Ureter (tissue), 1 donor: ENCODE results near the gene PTRHD1. TPM values are rescaled to one million over a fixed set of nuclear protein-coding genes. Genes with fewer than 3 reads are reported as not detected.
"Not testable (repeated sequence)": the region's sequence is repeated elsewhere in the genome, so short reads cannot be mapped to it uniquely, and the experiment has no call there.

Experiments
- DNase-seq: peaks from one replicate; pipeline ENCODE4 v3.0.0-alpha.2; 2020; ENCODE audit warnings: low spot score
- total RNA-seq: library from RNA; stranded (reverse); gene quantifications from one replicate; pipeline ENCODE4 v1.2.4, GENCODE V29; 2023
- donor health status: DM: yes; HTN: yes; CAD: no.

The PTRHD1 gene
- total RNA-seq, 1 donor from 2014 or later: 38.4 TPM

DNA sequence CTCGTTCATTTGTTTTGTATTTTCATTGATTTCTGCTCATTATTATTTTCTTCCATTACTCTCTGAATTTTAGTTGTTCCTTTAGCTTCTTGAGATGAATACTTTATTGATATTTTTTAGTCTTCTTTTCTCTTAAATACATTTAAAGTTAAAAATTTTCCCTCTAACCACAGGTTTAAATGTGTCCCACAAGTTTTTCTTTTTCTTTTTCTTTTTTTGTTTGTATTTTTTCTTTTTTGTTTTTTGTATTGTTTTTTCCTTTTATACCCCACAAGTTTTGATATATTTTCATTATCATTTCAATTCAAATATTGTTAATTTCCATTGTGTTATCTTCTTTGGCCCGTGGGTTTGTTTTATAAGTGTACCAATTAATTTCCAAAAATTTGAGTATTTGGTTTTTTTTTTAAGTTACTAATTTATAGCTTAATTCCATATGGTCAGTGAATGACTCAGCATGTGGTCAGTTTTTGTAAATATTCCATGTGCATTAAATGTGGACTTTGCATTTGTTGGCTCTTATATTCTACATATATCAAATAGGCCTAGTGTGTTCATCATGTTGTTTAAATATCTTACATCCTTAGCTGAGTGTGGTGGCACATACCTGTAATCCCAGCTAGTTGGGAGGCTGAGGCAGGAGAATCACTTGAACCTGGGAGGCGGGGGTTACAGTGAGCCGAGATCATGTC is 16.3 kb upstream of the PTRHD1 start:
- no peak for DNase-seq

DNA sequence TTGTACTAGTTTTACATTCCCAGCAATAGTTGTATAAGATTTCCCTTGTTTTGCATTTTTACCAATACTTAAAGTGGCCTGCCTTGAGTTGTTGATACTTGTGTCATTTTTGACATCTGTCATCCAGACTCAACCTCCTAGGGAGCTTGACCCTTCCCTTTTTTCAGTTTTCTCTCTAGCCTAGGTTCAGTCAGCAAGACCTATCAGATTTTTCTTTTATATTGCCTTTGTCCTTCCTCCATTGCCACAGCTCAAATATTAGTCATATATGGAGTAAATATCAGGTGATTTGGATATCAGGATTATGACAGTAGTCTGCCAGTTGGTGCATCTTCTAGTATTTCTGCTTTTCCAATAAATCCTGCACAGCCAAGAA is 13.5 kb upstream of the PTRHD1 start:
- DNase-seq: no peak

DNA sequence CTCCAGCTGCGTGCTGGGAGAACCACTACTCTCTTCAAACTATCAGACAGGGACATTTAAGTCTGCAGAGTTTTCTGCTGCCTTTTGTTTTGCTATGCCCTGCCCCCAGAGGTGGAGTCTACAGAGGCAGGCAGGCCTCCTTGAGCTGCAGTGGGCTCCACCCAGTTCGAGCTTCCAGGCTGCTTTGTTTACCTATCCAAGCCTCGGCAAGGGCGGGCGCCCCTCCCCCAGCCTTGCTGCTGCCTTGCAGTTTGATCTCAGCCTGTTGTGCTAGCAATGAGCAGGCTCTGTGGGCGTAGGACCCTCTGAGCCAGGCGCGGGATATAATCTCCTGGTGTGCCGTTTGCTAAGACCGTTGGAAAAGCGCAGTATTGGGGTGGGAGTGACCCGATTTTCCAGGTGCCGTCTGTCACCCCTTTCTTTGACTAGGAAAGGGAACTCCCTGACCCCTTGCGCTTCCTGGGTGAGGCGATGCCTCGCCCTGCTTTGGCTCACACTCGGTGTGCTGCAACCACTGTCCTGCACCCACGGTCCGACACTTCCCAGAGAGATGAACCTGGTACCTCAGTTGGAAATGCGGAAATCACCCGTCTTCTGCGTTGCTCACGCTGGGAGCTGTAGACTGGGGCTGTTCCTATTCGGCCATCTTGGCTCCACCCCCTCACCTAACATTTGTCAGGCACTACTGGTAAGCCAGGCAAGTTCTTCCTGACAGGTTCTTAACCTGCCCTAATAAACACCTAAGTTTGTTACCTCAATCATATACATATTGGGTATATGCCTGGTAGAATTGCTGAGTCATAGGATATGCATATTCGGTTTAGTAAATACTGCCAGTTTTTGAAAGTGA is 12.8 kb upstream of the PTRHD1 start:
- DNase-seq: not testable (repeated sequence)

DNA sequence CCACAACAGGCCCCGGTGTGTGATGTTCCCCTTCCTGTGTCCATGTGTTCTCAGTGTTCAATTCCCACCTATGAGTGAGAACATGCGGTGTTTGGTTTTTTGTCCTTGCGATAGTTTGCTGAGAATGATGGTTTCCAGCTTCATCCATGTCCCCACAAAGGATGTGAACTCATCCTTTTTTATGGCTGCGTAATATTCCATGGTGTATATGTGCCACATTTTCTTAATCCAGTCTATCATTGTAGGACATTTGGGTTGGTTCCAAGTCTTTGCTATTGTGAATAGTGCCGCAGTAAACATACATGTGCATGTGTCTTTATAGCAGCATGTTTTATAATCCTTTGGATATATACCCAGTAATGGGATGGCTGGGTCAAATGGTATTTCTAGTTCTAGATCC is 7.3 kb upstream of the PTRHD1 start:
- not testable (repeated sequence) for DNase-seq

DNA sequence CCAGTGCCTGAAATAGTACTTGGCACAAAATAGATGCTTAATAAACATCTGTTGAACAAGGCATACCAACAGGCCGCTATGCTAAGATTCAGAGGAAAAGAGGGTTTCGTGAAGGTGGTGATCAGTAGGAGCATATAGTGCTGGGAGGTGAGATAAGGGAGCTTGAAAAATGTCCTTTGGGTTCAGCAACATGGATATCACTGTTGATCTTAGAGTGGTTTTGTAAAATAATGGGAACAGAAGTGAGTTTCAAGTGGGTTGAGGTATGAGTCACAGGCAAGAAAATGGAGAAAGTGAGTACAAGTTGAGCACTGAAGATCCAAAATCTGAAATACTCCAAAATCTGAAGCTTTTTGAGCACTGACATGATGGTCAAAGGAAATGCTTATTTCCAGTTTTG is 4.5 kb upstream of the PTRHD1 start:
- DNase-seq: no peak

DNA sequence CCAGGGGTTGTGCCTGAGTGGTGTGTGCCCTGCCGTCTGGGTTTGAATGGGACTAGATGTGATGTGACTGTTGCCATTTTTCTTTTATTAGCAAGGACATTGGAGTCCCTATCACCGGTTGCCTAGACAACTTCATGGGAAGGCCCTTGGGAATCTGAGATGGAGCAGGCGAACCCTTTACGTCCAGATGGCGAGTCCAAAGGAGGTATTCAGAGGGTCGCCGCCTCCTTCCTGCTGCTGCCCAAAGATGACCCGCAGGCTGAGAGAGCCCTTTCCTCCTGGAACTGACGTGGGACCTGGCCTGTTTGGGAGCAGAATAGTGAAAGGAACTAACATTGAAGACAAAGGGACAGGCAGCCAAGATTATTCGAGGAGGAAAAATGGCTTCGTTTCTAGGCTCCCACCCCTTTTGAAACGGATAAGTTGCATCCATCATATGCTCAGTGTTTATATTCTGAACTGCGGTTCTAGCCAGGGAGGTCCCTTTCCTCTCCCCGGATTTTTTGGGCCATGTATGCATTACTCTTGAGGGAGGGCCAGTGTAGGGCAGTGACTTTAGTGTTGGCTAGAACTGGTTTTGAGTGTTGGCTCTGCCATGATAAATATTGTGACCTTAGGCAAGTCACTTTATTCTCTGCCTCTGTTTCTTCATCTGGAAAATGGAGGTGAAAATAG is 707 bp upstream of the PTRHD1 start:
- DNase-seq: no peak

DNA sequence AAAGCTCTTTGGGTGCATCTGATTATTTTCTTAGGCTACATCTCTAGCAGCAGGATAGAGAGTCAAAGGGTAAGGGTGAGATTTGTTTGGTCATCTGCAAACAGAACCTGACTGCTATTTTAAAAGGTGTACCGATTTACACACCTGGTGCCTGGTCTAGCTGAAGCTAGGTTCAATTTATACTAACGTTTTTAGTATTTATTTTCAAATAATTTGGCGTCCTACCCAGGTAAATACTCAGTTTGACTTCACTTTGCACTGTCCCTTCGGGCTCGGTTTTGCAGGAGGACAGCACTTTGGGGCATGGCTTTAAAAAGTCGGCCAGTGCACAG is 683 bp downstream of the PTRHD1 start:
- no peak for DNase-seq

DNA sequence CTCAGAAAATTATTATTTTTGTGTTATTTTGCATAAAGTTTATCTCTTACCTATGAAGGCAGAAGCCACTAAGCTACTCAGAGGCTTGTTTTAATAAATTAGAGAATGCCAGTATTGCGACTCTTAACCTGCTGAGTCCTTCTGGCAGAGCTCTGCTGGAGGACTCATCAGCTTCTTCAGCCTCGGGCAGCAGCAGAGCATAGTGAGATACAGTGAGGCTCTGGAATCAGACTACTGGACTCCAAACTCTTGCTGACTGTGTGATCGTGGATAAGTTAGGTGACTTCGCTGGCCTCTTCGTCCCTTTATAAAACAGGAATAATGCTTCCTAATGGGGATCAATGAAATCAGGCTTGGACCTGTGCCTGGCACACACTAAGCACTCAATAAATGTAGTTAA is 1.7 kb downstream of the PTRHD1 start:
- DNase-seq: no peak

DNA sequence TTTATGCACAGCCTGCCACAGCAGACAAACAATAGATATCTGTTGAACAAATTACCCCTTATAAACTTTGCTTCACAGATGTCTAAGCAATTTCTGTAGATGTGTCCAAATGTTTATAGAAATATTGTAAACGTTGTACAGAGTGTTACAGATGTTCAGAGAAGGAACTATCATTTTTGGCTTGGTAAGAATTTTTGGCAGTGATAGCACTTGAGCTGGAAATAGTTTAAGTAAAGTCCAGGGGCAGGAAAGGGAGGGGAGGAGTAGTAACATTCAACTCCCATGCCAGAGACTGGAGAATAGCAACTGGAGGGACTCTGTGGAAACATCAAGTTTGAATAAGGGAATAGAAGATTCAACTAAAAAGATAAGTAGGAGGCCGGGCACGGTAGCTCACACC is 4.4 kb downstream of the PTRHD1 start:
- DNase-seq: no peak

DNA sequence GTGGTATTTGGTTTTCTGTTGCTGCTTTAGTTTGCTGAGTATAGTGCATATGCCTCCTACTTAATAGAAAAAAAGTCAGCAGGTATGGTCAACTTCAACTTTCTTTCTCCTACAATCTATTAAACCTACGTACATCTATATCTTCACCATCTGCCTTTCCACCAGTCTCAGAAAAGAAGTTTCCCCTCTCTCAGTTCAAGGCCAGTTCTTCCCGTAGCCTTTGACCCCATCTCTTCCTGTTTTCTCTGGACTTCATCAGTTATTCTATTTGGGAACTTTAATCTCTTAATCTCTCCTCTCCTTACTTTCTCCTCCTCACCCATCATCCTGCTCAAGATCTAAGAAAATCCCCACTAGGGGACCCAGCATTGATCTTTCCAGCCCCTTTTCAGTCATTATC is 5.7 kb downstream of the PTRHD1 start:
- DNase-seq: no peak

DNA sequence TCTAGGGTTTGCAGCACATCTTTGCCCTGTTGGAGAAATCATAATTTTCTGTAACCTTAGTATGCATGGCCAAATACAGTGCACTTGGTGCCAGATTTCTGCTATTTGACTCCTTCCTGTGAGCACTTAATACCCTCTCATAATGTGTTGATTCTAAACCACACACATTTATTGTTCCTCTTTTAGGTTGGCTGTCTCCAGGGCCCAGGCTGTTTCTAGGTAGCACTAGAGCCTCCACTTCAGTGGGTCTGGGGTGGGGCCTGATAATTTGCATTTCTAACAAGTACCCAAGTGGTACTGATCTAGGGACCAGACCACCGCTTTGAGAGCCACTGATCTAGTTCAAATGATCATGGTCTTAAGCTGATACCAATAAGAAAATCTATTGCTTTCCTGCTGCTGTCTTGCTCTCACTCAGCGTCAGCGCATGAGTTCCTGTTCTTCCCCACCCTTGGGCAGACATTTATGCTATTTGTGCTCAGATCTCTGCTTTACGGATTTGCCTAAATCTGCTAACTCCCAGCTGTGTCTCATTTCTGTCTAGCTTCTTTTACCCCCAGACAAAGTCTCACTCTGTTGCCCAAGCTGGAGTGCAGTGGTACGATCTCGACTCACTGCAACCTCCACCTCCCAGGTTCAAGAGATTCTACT is 7.4 kb downstream of the PTRHD1 start:
- no peak for DNase-seq

DNA sequence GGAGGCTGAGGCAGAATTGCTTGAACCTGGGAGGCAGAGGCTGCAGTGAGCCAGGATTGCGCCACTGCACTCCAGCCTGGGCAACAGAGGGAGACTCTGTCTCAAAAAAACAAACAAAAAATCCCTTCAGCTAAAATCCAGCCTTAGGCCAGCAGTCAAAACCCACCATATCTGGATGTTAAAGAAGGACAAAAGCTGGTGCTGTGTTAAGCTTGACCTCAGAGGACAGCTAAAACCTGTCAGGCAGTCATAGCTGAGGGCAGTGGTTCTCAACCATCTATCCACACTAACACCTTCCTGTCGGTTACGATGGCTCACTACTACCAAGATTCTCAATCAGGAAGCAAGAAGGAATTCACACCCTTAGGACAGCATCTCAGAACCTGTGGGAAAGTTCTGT is 9.6 kb downstream of the PTRHD1 start:
- DNase-seq: no peak

DNA sequence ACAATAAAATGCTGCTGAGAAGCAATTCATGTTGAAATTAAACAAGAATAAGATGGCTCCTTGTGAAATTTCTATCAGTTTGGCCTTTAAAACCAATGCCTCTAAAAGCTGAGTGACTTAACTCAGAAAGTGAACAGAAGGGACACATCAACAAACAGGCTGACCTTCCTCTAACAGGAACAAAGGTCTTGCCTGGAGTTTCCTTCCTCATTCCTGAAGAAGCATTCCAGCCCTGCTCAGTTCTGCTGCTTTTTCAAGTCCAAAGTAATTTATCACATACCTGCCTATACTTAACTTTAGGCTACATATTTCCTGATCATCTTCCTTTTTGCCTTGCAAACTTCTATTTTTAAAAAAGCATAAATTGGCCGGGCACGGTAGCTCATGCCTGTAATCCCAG is 14.1 kb downstream of the PTRHD1 start:
- DNase-seq: no peak

DNA sequence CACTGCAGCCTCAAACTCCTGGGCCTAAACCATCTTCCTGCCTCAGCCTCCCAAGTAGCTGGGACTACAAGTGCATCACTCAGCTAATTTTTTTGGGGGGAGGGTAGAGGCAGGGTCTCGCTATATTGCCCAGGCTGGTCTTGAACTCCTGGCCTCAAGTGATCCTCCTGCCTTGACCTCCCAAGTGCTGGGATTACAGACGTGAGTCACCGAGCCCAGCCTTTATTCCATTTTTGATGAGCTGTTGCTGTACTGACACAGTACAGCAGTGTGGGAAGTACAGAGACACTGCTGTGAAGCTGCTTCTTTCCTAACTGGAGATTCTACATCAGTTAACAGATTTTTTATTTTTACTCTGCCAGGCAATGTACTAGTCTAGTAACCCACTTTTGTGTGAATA is 18.8 kb downstream of the PTRHD1 start:
- DNase-seq: no peak

DNA sequence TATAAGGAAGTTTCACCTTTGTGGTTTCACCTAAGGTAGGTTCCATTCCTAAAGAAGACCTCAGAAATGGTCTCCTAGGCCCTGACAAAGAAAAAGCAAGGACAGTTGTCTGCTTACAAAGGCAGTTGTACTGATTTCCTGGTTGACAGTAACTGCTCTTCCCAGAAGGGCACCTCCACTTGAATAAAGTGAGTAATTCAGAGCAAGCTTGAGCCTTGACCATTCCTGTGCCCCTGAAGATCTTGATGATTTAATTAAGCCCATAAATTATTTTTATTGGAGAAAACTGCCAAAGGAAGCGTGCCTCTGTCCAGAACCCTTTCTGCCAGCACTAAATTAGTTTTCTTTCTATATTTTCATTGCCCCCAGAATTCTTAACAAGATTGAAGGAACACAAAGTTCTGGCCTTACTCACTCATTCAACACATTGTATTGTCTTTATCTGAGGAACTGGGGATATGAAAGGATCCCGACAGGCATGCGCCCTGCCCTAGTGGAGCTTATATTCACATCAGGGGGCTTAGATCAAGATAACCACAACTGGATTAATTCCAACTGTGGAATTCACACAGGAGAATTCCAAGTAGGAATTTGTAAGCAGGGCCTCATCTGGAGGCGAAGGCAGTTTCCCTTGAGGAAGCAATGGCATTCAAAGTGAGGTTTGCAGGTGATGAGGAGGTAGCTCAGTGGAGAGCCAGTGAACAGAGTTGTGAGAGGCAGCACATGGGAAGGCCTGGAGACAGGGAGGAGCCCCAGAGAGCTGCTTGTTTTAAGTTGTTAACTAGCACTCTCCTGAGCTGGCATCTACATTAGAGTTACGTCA is 21.2 kb downstream of the PTRHD1 start:
- no peak for DNase-seq

DNA sequence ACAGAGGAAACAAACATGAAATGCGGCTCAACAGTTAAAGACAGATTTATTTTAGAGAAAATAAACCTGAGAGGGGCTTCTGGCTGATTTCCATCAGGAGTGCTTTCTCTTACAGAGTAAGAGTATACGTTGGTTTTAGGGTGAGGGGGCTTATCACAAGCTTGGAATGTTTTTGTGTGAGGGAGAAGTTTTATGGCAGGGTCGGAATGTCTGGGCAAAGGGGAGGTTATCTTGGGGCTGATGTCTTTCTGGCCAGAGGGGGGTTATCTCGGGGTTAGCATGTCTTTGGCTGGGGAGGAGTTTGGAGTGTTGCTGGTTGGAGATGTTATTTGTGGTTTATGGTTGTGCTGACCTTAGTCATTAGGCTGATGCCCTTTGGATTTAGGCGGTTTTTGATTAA is 22.1 kb downstream of the PTRHD1 start:
- no peak for DNase-seq

DNA sequence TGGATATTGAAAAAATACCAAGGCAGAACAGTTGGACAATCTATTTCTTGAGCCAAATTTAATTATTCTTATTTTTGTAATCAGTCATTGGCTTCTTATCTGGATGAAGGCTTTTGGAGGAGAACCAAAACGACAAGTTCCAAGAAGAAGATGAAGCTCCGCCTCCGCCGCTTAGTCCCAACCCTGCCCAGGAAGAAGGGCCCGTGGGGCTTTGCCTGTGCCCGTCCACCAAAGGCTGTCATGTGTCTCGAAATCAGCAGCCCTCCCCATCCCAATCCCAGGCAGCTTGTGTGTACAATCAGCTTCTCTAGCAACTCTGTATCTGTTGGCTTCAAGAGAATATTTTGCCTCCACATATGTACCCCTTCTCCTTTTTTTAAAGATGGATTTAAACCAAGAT is 24.6 kb downstream of the PTRHD1 start:
- DNase-seq: no peak

DNA sequence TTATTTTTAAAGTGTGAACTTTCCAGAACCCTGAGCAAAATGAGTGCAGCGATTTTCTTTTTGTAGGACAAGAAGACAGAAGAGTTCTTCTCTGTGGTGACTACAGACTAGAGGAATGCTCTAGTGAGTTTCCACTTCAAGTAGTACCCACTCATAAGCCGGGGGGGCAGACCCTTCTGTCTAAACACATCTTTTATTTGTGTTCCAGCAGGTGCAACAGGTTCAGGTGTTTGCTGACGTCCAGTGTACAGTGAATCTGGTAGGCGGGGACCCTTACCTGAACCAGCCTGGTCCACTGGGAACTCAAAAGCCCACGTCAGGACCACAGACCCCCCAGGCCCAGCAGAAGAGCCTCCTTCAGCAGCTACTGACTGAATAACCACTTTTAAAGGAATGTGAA is 25.2 kb downstream of the PTRHD1 start:
- DNase-seq: no peak

DNA sequence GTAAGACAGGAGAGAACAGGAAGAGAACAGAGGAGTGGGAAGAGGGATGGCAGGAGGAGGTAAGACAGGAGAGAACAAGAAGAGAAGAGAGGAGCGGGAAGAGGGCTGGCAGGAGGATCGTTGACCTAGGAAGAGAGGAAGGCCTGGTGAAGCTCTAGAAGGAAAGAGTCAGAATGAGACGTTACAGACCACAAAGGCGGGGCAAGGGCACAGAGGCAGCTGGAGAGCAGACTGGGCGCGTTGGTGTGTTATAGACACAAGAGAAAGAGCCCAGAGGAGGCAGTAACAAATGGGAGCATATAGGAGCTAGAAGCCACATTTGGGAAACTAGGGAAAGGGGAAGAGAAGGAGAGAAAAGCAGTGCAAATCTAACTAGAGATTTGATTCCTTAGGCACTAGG is 26.6 kb downstream of the PTRHD1 start:
- DNase-seq: no peak

DNA sequence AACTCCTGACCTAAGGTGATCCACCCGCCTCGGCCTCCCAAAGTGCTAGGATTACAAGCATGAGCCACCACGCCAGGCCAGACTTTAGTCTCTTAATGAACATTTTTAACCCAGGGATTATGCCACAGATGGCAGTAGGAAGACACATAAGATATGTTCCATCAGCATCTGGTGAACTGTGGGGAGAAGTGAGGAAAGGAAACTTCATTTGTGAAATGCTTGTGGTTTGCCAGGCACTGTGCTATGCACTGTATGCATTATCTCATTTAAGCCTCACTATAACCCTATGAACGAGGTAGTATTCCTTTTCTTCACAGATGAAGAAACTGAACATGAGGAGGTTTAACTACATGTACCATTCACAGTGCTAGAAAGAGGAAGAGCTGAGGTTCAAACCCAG is 29.3 kb downstream of the PTRHD1 start:
- no peak for DNase-seq

DNA sequence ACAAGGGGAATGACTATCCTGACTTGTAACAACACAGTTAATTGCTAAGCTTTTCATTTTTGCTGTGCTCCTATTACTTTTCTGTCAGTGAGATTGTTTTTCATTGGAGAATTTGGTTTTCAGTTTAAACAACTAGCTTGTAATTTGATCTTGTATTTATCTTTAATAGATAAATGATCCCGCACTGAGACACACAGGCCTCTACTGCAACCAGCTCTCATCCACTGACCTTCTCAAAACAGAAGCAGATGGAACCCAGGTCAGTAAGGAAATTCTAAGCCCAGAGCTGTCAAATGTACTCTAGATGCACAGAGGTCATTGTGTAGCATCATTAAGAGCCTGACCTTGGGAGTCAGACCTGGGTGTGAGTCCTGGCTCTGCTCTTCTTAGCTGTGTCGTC is 30.7 kb downstream of the PTRHD1 start:
- no peak for DNase-seq

DNA sequence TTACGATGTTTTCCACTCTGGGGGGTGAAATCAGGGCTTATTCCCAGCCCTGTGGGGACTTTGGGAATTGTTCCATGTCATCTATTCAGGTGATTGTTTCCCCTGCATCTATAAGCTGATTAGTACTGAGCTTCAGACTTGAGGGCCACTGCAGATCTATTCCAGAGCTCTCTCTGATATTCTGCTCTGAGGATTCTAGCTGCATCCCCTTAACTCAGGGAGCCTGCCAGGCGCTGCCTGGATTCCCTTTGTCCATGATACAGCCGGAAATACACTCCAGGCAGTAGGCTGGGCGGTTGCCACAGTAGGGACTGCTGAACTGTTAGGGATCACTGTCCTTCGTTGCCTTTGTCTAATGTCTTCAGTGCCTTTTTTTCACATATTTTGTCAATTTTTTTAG is 31.3 kb downstream of the PTRHD1 start:
- no peak for DNase-seq
